Endometrial microvascular endothelial cells (primary cell): Measurements from ENCODE around the gene DIS3L. TPM values are rescaled to one million over a fixed set of nuclear protein-coding genes. Genes with fewer than 3 reads are reported as not detected.
"Not testable (repeated sequence)": the region's sequence is repeated elsewhere in the genome, so short reads cannot be mapped to it uniquely, and the experiment has no call there.

Experiments used
- in situ Hi-C: cut with HindIII; loops from 2 replicates; pipeline ENCODE4 v1.10.0; 2017; ENCODE audit warnings: low sequenced_read_pairs, low pct_unique_long_range_greater_than_20kb; ENCODE audit errors: inconsistent ontology term
- total RNA-seq: library from RNA; depleted of rRNA; stranded (reverse); fragments of >200 nt; gene quantifications from one replicate; pipeline ENCODE4 v1.2.3, GENCODE V29; 2015; ENCODE audit errors: inconsistent ontology term

The DIS3L gene
- 19.7 TPM for total RNA-seq

- in situ Hi-C loops, result loop anchor here (25.0 kb wide), 1 partner anchor 356 kb away; no protein-coding TSS in a partner anchor
Observed at GRCh38 chr15:66293419-66294156, at the start of gene DIS3L. TSS of gene DIS3L (plus strand) at chr15:66293568. CDS start at chr15:66293597, 29 bp downstream.

GRCh38 chr15:66245832-66246231 is 47.5 kb upstream of the DIS3L start:
- in situ Hi-C loops, result not testable (repeated sequence)

DNA sequence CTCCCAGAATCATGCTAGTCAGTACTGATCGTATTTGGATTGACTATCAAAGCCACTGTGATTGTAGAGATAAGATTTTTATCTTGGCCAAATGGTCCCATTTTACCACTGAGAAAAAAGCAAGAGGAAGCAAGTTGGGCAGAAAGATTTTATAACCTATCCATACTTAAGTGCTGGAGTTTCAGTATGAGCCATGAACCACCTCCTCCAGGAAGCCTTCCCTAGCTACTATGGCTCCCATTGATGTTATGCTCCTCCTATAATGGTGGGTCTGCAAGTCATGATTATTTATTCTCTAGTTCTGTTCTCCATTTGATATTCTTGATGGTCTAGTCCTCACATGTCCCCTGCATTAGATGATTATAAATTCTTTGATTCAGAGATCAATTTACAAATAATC is 46.4 kb upstream of the DIS3L start:
- in situ Hi-C loops, result no loop called here

- in situ Hi-C loops, result no loop called here
Observed at GRCh38 chr15:66249605-66250174, 43.7 kb upstream of the DIS3L start.

DNA sequence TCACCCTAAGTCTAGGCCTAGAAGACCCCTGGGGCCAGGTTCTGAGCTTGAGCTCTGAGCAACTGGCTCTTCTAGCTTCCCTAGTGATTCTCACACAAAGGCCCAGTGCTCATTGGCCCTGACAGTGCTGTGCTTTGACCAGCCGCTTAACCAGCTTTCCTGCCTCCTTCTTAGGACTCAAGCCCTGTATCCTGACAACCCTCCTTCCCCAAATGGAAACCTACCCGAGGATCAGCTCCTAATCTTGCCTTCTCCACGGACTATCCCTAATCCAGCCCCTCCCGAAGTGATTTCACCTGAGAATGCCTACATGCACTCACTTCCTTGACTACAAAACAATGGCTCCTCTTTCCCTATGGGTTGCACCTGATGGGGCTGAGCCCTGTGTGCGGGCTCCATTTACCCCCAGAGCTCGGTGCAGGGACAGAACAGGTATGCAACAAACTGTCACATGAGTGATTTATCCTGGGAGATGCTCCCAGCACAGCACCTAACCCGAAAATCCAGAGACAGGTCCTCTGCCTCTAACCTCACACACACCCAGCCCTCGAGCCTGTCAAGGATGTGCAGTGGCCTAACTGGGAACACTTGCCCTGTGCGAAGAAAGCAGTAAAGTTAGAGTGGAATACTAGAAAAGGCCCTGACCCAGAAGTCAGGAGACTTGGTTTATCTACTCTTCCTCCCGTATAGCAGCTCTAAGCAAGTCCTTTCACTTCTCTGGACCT is 42.1 kb upstream of the DIS3L start:
- in situ Hi-C loops, result no loop called here

- in situ Hi-C loops, result no loop called here
Observed at GRCh38 chr15:66251790-66252684, 41.3 kb upstream of the DIS3L start.

DNA sequence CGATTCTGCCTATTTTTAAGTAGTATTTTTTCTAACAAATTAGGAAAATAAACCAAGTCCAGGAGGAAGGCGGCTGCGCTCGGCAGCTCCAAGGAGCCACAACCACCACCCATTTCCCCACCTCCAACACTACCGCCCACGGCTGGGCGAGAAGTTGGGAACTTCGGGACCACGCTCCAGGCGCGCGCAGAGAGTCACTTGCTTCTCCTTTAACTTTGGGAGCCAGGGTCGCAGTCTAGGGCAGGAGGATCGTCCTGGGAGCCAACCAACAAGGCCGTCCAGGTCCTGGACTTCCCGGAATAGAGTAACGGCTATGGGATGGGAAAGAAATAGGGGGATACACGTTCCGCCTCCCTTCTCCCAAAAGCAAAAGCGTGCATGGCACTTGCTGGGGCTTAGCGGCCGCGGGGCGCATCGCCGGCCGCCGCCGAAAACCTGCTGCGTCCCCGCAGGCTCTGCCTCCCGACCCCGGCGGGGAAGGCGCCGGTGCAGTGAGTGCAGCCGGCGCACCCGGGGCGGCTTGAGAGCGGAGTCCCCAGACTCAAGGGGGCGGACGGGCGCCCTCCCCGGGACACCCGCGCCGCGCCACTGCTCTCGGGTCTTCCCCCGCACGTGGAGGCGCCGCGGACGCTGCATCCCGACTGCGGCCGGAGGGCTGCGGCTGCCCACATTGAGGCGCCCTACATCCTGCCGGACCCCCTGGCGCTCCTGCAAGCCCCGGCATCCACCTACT is 40.5 kb upstream of the DIS3L start:
- in situ Hi-C loops, result no loop called here

DNA sequence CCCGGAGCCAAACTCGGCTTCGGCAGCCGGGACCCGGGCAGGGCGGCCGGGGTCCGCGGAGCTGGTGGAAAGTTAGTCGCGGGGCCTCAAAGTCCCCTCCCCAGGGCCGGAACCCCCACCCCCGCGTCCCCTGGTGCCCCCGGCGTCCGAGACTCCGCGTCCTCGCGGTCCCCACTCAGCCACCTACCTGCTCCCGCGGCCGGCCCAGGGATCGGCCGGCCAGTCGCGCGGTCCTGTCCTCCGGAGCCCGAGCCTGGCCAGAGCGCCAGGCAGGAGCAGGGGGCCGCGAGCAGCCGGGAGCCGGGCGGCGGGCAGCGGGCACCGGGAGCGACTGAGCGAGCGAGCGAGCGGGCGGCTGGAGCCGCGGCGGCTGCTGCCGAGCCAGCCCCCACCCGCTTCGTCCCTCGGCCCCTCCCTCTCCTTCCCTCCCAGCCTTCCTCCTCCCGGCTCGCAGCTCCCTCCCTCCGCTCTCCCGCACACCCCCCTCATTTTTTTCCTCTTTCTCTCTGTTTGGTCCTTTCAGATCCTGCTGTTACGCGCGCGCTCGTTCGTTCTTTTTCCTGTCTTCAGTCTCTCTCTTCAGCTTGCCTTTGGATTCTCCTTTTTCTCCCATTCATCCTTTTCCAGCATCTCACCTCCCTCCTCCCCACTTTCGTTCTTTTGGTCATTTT is 39.8 kb upstream of the DIS3L start, which contains the start of gene MEGF11:
Gene MEGF11 (minus strand): TSS at position 333 of the 671 bp plus-strand sequence. CDS start 125,347 bp downstream, outside the sequence.
- in situ Hi-C loops, result no loop called here

DNA sequence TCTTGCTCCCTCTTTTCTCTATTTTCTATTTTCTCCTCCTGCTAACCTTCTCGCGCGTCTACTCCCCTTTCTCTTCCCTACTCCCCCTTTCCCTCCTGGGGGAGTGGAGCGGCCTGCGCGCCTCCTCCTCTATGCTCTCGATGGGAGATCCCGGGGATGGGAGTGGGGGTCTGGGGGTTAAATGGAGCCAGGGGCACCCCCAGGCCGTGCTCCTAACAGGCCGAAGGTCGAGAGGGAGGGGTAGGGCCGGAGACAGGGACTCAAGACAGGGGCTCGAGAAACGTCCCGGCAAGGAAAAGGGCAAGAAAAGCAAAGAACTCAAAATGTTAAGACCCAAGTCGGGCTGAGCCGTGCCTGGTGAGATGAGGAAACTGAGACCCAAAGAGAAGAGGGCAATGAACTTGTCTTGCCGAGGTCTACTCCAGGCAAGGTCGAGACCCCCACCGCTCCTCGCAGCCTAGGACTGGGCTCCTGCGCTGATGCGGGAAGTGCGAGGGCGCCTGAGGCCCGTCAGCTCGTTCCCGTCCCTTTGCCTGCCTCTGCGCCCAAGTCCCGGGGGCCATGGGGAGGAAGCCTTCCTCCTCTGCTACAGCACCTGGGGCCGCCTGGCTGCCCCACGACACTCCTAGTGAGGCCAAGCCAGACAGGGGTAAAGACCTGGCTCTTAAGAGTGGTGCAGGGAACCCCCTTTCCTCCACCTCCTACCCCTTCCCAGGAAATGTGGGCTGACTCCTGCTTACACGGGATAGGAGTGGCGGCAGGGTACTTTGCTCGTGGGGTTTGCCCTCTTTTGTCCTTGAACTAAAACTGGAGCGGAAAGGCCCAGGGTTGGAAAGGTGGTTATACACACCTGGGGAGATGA is 39.0 kb upstream of the DIS3L start:
- in situ Hi-C loops, result no loop called here

DNA sequence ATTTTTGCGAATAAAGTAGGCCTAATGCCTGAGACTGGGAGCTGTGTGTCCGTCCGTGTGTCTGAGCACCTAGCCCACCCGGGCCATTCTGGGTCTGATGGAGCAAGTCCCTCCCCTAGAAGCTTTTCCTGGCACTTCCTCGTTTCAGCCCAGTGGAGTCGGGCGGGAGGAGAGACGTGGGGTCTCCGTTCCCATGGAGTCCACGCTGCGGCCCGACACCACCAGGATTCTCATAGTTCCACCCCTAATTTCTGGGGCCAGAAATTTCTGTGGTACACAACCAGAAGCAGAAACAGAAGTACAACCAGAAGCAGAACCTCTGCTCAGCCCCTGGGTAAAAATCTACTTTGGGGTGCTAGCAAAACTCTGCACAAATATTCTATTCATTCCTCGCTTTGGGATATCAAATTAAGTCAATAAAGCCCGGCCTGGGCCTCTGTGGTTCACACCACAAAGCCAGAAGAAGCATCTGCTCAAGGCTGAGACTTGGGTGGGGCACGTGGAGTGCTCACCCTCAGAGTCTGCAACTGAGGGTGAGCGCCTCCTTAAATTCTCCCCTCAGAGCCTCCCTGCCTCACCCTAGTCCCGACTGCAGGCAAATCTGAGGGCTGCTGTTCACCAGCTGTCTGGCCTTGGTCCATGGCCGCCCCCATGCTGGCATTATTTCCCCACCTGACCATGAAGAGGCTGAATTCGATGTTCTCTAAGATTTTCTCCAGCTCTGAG is 38.3 kb upstream of the DIS3L start:
- in situ Hi-C loops, result no loop called here

GRCh38 chr15:66256692-66257091 is 36.7 kb upstream of the DIS3L start:
- in situ Hi-C loops, result no loop called here

- in situ Hi-C loops, result no loop called here
Observed at GRCh38 chr15:66261056-66261455, 32.3 kb upstream of the DIS3L start.

GRCh38 chr15:66262837-66263236 is 30.5 kb upstream of the DIS3L start:
- in situ Hi-C loops, result not testable (repeated sequence)

DNA sequence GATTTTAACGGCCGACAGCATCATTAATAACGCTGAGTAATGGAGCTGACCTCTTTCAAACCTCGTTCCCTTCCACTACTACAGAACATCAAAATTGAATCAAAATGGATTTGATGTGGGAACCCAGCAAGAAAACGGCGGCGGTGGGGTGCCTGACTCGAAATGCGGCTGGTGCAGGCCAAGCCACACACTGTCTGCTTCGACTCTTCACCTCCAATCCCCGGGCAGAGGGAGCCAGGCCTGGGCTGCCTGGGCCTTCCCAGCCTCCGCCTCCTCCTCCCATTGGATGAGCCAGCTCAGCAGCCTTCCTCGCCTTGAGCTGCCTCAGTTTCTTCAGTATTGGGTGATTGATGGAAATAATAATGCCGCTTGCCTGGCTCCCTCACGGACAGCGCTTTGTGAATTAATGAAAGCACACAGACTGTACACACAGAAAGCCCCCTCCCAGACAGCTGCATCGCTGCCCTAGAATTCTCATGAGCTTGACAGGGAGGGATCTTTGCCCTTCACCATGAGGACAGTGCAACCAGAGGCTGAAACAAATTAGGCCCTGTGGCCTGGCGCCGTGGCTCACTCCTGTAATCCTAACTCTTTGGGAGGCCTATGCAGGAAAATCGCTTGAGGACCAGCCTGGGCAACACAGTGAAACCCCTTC is 28.4 kb upstream of the DIS3L start:
- in situ Hi-C loops, result no loop called here

DNA sequence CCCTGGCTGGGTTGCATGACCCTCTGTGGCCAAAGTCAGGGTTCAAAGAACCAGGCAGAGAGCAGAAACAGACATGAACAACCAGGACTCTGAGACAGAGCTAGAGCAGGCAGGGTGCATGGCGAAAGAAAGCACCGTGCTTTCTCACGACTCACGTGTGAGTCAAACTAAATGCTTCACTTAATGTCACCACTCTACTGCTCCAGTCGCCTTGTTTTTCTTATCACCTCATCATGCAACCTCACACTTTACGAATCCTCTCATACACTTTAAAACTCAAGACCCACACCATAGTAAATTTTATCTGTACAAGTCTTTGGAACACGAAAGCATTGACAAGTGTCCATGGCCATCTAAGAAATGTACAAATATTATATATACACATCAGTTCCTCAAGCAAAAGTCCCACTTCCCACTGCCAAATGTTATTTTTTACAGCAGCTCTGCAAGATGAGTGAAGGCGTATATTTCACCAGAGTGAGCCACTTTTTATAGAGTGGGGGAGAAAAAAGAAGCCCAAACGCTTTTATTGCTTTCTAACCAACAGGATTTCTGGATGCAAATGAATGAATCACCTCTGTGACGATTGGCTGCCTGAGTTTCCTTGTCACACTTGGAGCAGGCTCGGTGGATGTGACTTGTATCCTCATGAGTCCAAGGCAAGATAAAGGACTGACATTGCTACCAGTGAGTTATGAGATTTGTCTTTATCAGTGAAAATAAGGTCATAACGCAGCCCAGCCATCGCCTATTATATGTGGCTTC is 23.9 kb upstream of the DIS3L start:
- in situ Hi-C loops, result no loop called here
